IgD-negative memory B cell (primary cell): Measurements from ENCODE around the gene WWC1. TPM values are rescaled to one million over a fixed set of nuclear protein-coding genes. Genes with fewer than 3 reads are reported as not detected.
A peak's percentile ranks its signal among the peaks of the same experiment; 100 is the strongest.
"Not testable (repeated sequence)": the region's sequence is repeated elsewhere in the genome, so short reads cannot be mapped to it uniquely, and the experiment has no call there.

Experiments
- H3K27ac Mint-ChIP-seq, 3 donors: one replicate each; pipeline ENCODE4 v1.8.0; 2020 to 2022; ENCODE audit warnings: mild to moderate bottlenecking in 3 of 3, mixed read lengths in 3 of 3, moderate library complexity in 1 of 3
- H3K27me3 Mint-ChIP-seq: one replicate; pipeline ENCODE4 v1.8.0; 2021; ENCODE audit warnings: mixed read lengths
- H3K36me3 Mint-ChIP-seq: one replicate; pipeline ENCODE4 v1.8.0; 2020; ENCODE audit warnings: mild to moderate bottlenecking, mixed read lengths
- H3K4me1 Mint-ChIP-seq, 3 donors: one replicate each; pipeline ENCODE4 v1.8.0; 2020 to 2022; ENCODE audit warnings: mixed read lengths in 3 of 3, mild to moderate bottlenecking in 1 of 3
- H3K4me3 Mint-ChIP-seq, 4 donors: one replicate each; pipeline ENCODE4 v1.8.0; 2020 to 2022; ENCODE audit warnings: mild to moderate bottlenecking in 4 of 4, mixed read lengths in 4 of 4, moderate library complexity in 3 of 4
- H3K9me3 Mint-ChIP-seq, 3 donors: one replicate each; pipeline ENCODE4 v1.8.0; 2020 to 2021; ENCODE audit warnings: mixed read lengths in 3 of 3, mild to moderate bottlenecking in 1 of 3
- polyA plus RNA-seq: library from polyadenylated mRNA; unstranded; fragments of 300-500 nt; fragmentation: Illumina TruSeq; gene quantifications from one replicate; pipeline ENCODE4 v1.2.3, GENCODE V29; 2021

WWC1 gene
- polyA plus RNA-seq, 1 donor from 2014 or later: 0.09 TPM

DNA sequence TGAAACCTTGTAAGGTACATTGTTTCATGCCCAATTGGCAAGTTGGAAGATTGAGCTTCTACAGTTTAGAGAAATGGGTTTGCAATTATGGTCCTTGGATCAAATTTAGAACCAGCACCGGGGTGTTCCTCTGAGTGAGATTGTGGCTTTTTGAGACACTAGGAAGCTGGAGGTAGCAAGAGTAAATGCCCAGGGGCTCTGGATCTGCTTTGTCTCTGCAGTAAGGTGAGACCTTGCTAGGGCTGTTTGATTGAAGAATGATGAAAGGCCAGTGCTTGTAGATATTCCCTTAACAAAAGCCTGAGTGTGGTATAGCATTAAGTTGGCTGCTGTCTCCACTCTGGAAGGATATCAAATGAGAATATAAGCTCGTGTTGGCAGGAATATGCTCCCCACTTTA lies 36.0 kb downstream of the WWC1 start:
- Mint-ChIP-seq H3K4me3 (no peak overlapping the region), H3K27ac (no peak overlapping the region), H3K36me3 (peaks cover 3% of the 10 kb centered on the region), H3K27me3 (peaks cover 16% of the 10 kb centered on the region), H3K9me3 (no peaks in the 10 kb centered on the region), H3K4me1 (peaks cover 3 to 9% (median 8%) of the 10 kb centered on the region in 3 donors)

DNA sequence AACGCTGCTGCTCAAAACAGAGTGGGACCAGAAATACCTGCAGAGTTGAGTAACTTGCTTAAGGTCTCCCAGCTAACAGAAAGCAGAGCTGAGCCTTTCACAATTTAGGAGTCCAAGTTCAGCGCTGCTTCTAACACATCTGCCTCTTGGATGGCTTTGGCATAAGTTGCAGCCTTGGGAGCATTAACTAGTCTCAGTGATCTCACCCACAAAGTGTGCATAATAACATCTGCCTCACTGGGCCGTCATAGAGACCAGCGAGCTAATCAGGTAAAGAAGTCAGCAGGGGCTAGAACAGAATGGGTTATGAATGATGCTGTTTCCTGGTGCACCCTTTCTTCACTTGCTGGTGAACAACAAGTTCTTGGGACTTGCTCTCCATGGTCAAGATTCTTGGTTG lies 36.5 kb downstream of the WWC1 start:
- Mint-ChIP-seq H3K36me3 (peaks cover 3% of the 10 kb centered on the region), H3K4me1 (peaks cover 3 to 9% (median 8%) of the 10 kb centered on the region in 3 donors), H3K4me3 (no peak overlapping the region), H3K9me3 (no peaks in the 10 kb centered on the region), H3K27me3 (peaks cover 13% of the 10 kb centered on the region), H3K27ac (no peak overlapping the region)

DNA sequence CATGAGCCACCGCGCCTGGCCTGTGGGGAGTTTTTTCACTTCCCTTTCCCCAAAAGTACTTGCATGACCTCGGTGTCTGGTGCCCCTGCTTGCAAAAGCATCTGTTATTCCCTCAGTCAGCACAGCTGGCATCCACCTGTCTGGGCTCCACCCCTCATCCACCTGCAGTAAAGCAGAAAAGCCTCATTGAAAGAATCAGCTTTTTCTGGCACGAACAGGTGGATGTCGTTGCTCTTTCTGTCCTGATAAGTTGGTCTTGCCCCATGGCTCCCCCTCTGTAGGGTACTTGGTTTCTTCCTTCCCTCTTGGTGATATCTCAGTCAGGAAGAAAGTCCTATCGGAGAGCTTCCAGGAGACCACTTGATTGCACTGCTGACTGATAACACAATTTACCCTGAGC lies 37.4 kb downstream of the WWC1 start:
- Mint-ChIP-seq H3K9me3 (no peaks in the 10 kb centered on the region), H3K4me1 (peaks cover 3 to 9% (median 8%) of the 10 kb centered on the region in 3 donors), H3K27me3 (peaks cover 13% of the 10 kb centered on the region), H3K36me3 (peaks cover 3% of the 10 kb centered on the region), H3K27ac (no peak overlapping the region), H3K4me3 (no peak overlapping the region)

DNA sequence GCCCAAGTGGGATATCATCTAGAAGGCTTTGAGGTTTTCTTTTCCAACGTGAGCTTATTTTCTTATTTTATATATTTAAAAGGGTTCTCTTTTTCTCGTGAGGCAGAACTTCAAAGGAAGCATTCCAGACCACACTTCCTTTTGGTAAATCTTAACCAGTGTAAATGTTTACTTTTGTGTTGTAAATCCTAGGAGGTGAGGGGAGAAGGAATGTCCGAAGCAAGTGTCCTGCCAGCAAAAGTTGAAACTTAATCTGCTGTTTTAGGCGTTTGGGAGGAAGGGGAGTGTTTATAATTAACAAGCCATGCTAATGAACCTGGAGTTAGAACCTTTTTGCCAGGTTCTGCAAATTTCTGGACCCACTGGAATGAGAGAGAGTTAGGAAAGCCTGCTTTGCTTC lies 37.9 kb downstream of the WWC1 start:
- H3K36me3 Mint-ChIP-seq: peaks cover 5% of the 10 kb centered on the region
- no peak overlapping the region for H3K27ac Mint-ChIP-seq
- H3K4me1 Mint-ChIP-seq: peaks cover 3 to 9% (median 8%) of the 10 kb centered on the region in 3 donors
- H3K27me3 Mint-ChIP-seq: peaks cover 13% of the 10 kb centered on the region
- peaks cover 0 to 1% (median 0%) of the 10 kb centered on the region in 3 donors for H3K9me3 Mint-ChIP-seq
- peak overlapping the region in 1 of 4 donors; percentile 2 for H3K4me3 Mint-ChIP-seq

DNA sequence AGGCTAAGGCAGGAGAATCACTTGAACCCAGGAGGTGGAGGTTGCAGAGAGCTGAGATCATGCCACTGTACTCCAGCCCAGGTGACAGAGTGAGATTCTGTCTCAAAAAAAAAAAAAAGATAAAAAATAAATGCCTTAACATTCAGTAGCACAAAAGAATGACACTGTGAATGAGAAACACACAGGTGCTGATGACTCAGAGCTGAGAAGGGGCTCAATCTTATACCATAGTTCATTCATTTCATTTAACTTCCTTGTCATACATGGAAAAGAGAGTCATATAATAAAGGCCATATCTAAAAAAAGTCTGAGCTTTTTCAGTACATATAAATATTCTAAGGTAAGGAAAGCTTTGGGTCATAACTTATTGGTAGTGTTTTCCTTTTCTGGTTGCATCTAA lies 40.6 kb downstream of the WWC1 start:
- peaks cover 3% of the 10 kb centered on the region for H3K36me3 Mint-ChIP-seq
- peaks cover 3 to 9% (median 8%) of the 10 kb centered on the region in 3 donors for H3K4me1 Mint-ChIP-seq
- H3K27ac Mint-ChIP-seq: no peak overlapping the region
- H3K4me3 Mint-ChIP-seq: no peak overlapping the region
- peaks cover 7% of the 10 kb centered on the region for H3K27me3 Mint-ChIP-seq
- H3K9me3 Mint-ChIP-seq: peaks cover 0 to 1% (median 0%) of the 10 kb centered on the region in 3 donors

DNA sequence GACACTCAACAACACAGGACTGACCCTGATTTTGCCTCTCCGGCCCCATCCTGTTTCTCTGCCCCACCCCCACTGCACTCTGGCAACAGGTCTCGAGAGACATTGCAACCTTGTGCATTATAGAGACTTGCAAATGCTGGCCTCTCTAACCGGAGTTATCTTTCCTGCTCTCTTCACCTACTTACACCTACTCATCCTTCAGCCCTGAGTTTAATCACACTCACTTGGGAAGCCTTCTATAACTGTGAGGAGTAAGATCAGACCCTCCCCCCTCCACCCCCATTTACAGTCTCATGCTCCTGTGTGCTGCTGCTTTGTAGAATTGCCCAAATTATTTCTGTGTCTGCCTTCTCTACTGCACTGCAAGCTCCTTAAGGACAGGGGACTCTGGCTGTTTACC lies 42.8 kb downstream of the WWC1 start:
- Mint-ChIP-seq H3K27me3 (peaks cover 6% of the 10 kb centered on the region), H3K27ac (peak overlapping the region in 1 of 3 donors; percentile 39), H3K4me1 (no peaks in the 10 kb centered on the region), H3K4me3 (peak overlapping the region in 1 of 4 donors; percentile 45), H3K9me3 (peaks cover 0 to 1% (median 0%) of the 10 kb centered on the region in 3 donors), H3K36me3 (peaks cover 3% of the 10 kb centered on the region)

DNA sequence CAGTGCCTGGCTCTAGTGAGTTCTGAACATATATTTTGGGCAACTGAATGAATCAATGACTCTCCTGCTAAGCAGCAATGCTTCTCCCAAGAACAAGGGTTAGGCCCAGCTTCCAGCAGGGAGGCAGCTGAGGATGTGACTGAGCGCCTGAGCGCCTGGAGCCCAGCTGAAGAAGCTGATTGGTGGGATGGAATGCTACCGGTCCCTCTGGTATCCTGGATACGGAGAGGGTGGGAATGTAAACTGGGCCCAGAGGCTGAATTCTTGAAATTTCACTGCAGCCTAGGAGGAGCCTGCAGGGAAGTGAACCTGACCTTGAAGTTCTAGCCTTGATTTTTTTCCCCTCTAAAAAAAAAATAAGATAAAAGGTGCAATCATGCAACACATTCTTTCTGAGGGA lies 43.2 kb downstream of the WWC1 start:
- no peaks in the 10 kb centered on the region for H3K4me1 Mint-ChIP-seq
- peaks cover 3% of the 10 kb centered on the region for H3K36me3 Mint-ChIP-seq
- H3K9me3 Mint-ChIP-seq: peaks cover 0 to 1% (median 0%) of the 10 kb centered on the region in 3 donors
- no peak overlapping the region for H3K4me3 Mint-ChIP-seq
- peak overlapping the region in 1 of 3 donors; percentile 39 for H3K27ac Mint-ChIP-seq
- H3K27me3 Mint-ChIP-seq: peaks cover 3% of the 10 kb centered on the region

DNA sequence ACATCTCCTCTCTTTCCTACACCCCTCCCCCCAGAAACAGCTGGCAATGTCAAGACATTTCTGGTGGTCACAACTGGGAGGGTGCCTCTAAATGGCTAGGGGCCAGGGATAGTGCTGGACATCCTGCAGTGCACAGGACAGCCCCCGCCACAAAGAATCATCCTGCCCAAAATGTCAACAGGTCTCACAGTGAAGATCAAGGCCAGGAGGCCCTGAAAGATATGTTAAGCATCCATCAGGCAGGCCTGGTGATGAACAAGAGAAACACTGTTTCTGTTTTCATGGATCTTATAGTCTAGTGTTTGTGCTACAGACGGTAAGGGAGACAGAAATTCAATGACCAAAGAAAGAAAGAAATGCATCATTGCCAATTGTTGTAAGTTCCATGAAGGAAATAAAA lies 45.9 kb downstream of the WWC1 start:
- Mint-ChIP-seq H3K9me3 (peaks cover 1 to 5% (median 3%) of the 10 kb centered on the region in 3 donors), H3K36me3 (peaks cover 3% of the 10 kb centered on the region), H3K4me3 (no peak overlapping the region), H3K4me1 (no peaks in the 10 kb centered on the region), H3K27me3 (peaks cover 3% of the 10 kb centered on the region), H3K27ac (no peak overlapping the region)

DNA sequence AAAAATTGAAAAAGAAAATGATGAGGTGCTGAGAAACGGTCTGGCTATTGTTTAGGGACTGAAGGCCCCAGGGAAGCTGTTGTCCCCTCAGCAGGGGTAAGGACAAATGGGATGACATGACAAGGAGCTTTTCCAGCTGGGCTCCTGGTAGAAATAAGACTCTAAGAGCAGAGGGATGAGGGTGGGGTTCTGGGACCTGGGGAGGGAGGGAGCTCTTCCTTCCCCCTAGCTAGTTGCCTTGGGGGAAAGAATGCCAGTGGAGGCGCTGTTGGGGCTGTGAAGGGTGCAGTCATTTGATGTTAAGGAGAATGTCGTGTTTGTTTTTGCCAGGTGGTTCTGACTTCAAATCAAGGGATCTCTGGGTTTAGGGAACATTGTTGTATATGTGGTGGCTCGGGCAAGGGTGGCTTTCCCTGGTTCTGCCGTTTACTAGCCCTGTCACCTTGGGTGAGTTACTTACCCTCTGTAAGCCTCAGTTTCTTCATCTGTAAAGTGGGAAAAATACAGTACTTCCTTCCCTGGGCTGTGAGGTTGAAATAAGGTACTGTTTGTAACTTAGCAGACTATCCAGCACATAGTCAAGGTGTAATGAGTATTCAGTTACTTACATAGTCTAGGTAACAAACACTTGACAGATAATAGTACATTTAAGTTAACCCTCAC lies 47.8 kb downstream of the WWC1 start:
- Mint-ChIP-seq H3K9me3 (peaks cover under 1 to 5% (median 3%) of the 10 kb centered on the region in 3 donors), H3K27me3 (peaks cover 5% of the 10 kb centered on the region), H3K4me1 (no peaks in the 10 kb centered on the region), H3K27ac (peak overlapping the region in 1 of 3 donors; percentile 18), H3K4me3 (no peak overlapping the region), H3K36me3 (peaks cover under 1% of the 10 kb centered on the region)

DNA sequence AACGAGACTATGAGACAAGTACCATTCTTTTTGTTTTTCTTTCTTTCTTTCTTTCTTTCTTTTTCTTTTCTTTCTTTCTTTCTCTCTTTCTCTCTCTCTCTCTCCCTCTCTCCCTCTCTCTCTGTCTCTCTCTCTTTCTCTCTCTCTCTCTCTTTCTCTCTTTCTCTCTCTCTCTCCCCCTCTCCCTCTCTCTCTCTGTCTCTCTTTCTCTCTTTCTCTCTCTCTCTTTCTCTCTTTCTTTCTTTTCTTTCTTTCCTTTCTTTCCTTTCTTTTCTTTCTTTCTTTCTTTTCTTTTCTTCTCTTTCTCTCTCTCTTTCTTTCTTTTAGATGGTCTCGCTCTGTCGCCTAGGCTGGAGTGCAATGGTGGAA lies 48.3 kb downstream of the WWC1 start:
- not testable (repeated sequence) for H3K4me1 Mint-ChIP-seq, H3K27ac Mint-ChIP-seq, H3K4me3 Mint-ChIP-seq, H3K9me3 Mint-ChIP-seq, H3K27me3 Mint-ChIP-seq, H3K36me3 Mint-ChIP-seq

DNA sequence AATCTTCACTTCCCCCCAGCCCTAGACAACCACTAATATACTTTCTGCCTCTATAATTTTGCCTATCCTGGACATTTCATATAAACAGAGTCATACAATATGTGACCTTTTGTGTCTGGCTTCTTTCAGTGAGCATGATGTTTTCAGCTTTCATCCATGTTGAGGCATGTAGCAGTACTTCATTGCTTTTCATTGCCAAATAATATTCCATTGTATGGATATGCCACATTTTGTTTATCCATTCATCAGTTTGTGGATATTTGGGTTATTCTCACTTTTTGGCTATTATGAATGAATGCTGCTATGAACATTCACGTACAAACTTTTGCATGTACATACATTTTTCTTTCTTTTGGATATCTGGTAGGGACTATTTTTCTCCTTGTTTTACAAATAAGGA lies 49.0 kb downstream of the WWC1 start:
- no peaks in the 10 kb centered on the region for H3K4me1 Mint-ChIP-seq
- H3K4me3 Mint-ChIP-seq: no peak overlapping the region
- H3K36me3 Mint-ChIP-seq: no peaks in the 10 kb centered on the region
- peaks cover 0 to 5% (median 3%) of the 10 kb centered on the region in 3 donors for H3K9me3 Mint-ChIP-seq
- peak overlapping the region in 1 of 3 donors; percentile 2 for H3K27ac Mint-ChIP-seq
- H3K27me3 Mint-ChIP-seq: peaks cover 5% of the 10 kb centered on the region

DNA sequence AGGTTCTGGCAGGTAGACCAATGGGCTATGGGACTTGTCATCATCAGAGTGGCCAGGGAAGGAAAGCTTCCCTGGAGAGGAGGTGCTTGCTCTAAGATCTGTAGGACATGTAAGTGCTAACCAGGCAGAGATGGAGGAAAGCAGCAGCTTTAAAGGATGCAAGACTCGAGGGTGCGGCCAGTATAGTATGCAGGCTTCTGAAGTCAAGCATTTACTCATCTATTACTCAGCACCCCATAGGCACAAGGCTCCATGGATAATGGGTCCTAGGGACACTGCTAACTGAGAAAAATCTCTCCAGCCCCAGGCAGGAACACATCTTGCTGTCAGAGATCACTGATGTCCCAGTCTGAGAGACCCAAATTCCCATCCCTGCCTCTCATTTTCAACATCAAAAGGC lies 49.7 kb downstream of the WWC1 start:
- no peak overlapping the region for H3K27ac Mint-ChIP-seq
- H3K27me3 Mint-ChIP-seq: peaks cover 5% of the 10 kb centered on the region
- H3K36me3 Mint-ChIP-seq: no peaks in the 10 kb centered on the region
- no peak overlapping the region for H3K4me3 Mint-ChIP-seq
- no peaks in the 10 kb centered on the region for H3K4me1 Mint-ChIP-seq
- peaks cover 0 to 5% (median 3%) of the 10 kb centered on the region in 3 donors for H3K9me3 Mint-ChIP-seq

DNA sequence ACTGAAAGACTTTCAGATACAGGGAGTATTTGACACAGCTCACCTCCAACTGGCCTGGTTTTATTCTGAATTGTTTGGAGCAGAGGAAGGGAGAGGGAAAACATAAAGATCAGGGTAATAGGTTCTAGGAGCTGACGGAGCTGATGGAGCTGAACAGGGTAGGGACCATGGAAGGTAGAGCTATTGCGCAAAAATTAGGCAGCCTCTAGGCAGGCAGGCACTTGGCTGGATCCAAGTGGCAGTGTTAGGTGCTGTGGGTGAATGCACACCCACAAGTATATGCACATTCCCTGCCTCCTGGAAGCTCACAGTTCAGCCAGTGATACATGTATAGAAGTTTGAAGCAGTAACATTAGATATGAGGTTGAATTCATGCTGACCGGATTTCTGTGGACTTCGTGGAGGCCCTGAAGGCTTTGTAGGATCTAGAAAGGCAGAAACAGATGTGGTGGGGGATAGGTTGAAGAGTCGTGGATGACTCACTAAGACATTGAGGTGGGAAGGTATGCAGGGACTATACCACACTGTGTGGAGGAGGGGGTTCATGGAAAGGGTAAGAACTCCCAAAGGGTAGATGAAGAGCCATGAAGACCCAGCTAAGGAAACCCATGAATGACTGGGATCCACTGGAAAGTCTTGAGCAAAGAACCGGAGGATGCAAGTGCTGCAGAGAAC lies 50.8 kb downstream of the WWC1 start:
- H3K9me3 Mint-ChIP-seq: peaks cover 0 to 5% (median 3%) of the 10 kb centered on the region in 3 donors
- peaks cover 7% of the 10 kb centered on the region for H3K27me3 Mint-ChIP-seq
- peak overlapping the region in 1 of 3 donors; percentile 16 for H3K27ac Mint-ChIP-seq
- H3K4me3 Mint-ChIP-seq: no peak overlapping the region
- H3K4me1 Mint-ChIP-seq: peaks cover 0 to 2% (median 1%) of the 10 kb centered on the region in 3 donors
- H3K36me3 Mint-ChIP-seq: no peaks in the 10 kb centered on the region

DNA sequence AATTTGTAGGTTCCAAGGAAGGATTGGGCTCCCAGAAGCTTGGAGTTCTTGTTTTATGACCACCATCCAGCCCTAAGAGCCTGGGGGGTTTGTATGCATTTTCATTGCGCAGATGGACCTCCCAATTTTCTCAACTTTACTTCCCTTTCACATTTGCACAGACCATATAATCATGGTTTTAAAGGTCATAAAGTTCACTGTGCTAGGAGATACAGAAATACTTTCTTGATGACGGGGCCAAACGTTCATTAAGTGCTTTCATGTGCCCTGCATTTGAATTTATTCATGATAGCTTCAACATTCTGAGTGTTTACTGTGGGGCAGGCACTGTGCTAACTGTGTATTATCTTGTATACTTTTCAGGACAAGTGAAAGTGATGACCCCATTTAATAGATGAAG lies 51.5 kb downstream of the WWC1 start:
- Mint-ChIP-seq H3K9me3 (peaks cover 0 to 5% (median 3%) of the 10 kb centered on the region in 3 donors), H3K4me3 (no peak overlapping the region), H3K27ac (no peak overlapping the region), H3K4me1 (peaks cover 0 to 7% (median 4%) of the 10 kb centered on the region in 3 donors), H3K27me3 (peaks cover 5% of the 10 kb centered on the region), H3K36me3 (peaks cover 1% of the 10 kb centered on the region)

DNA sequence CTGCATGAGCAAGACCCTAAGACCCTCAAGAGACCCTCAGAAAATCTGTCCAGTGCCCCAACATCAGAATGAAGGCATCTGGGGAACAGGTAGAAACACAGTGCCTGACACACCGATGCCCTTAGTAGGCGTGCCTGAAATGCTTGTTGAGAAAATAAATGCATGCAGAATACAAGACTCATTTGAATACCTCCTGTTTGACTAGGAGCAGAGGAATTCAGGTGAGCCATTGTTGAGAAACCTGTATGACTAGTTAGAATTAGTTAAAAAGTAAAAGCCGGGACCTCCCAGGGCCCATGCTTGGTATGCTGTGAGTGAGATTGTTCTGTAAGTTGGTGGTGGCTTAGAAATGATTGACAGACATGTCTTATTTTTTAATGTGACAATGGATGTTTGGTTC lies 55.0 kb downstream of the WWC1 start:
- H3K27me3 Mint-ChIP-seq: peaks cover 6% of the 10 kb centered on the region
- no peak overlapping the region for H3K4me3 Mint-ChIP-seq
- H3K27ac Mint-ChIP-seq: no peak overlapping the region
- H3K36me3 Mint-ChIP-seq: peaks cover 1% of the 10 kb centered on the region
- peaks cover 0 to 7% (median 4%) of the 10 kb centered on the region in 3 donors for H3K4me1 Mint-ChIP-seq
- no peaks in the 10 kb centered on the region for H3K9me3 Mint-ChIP-seq
